Mesothelial cell of epicardium (in vitro differentiated cells): Measurements from ENCODE around the gene PELO. TPM values are rescaled to one million over a fixed set of nuclear protein-coding genes. Genes with fewer than 3 reads are reported as not detected.

Experiments
- DNase-seq, 2 experiments: peaks; one replicate each; pipeline ENCODE4 v3.0.0; 2021; ENCODE audit warnings: low spot score in 2 of 2; ENCODE audit not compliant: unreplicated experiment in 2 of 2
- H3K27ac Mint-ChIP-seq: 2 replicates; pipeline ENCODE4 v1.8.0; 2021; ENCODE audit warnings: mixed read lengths
- H3K27me3 Mint-ChIP-seq: 2 replicates; pipeline ENCODE4 v1.8.0; 2021; ENCODE audit warnings: low read depth, mixed read lengths
- H3K36me3 Mint-ChIP-seq: 2 replicates; pipeline ENCODE4 v1.8.0; 2021; ENCODE audit warnings: mixed read lengths
- H3K4me1 Mint-ChIP-seq: 2 replicates; pipeline ENCODE4 v1.8.0; 2021; ENCODE audit warnings: mixed read lengths
- H3K4me3 Mint-ChIP-seq: 2 replicates; pipeline ENCODE4 v1.8.0; 2021; ENCODE audit warnings: mild to moderate bottlenecking, moderate library complexity, mixed read lengths
- H3K9me3 Mint-ChIP-seq: 2 replicates; pipeline ENCODE4 v1.8.0; 2021; ENCODE audit warnings: mixed read lengths
- CTCF ChIP-seq: fragments of 200-600 bp; sonication (generic); IDR thresholded peaks from one replicate; pipeline ENCODE4 v1.5.0; 2021; ENCODE audit warnings: antibody characterized with exemption; ENCODE audit not compliant: unreplicated experiment
- total RNA-seq: library from RNA; stranded (reverse); gene quantifications from 3 replicates; pipeline ENCODE4 v1.2.1, GENCODE V29; 2021

PELO gene
- total RNA-seq, 1 donor from 2014 or later = 14.0 TPM

GRCh38 chr5:52801329-52801728 lies 13.6 kb downstream of the PELO start:
- H3K27me3 Mint-ChIP-seq = no peaks in the 10 kb centered on the region
- peaks cover 3% of the 10 kb centered on the region for H3K36me3 Mint-ChIP-seq
- no peak for TF ChIP-seq CTCF
- DNase-seq = no peak
- H3K27ac Mint-ChIP-seq = peak overlapping the region; percentile 97
- H3K4me3 Mint-ChIP-seq = peak overlapping the region; percentile 92
- no peaks in the 10 kb centered on the region for H3K9me3 Mint-ChIP-seq
- peaks cover 54% of the 10 kb centered on the region for H3K4me1 Mint-ChIP-seq

GRCh38 chr5:52802272-52802973 lies 14.7 kb downstream of the PELO start:
- DNase-seq = no peak
- Mint-ChIP-seq H3K27ac (no peak overlapping the region), H3K4me1 (peaks cover 54% of the 10 kb centered on the region), H3K9me3 (no peaks in the 10 kb centered on the region), H3K4me3 (peak overlapping the region; percentile 92), H3K27me3 (no peaks in the 10 kb centered on the region), H3K36me3 (peaks cover 3% of the 10 kb centered on the region)
- no peak for TF ChIP-seq CTCF

- no peak for TF ChIP-seq CTCF
- Mint-ChIP-seq H3K27me3 (no peaks in the 10 kb centered on the region), H3K4me1 (peaks cover 55% of the 10 kb centered on the region), H3K4me3 (peak overlapping the region; percentile 38), H3K9me3 (no peaks in the 10 kb centered on the region), H3K27ac (no peak overlapping the region), H3K36me3 (peaks cover 3% of the 10 kb centered on the region)
- DNase-seq = no peak
Observed at GRCh38 chr5:52802974-52803336, 15.2 kb downstream of the PELO start.

GRCh38 chr5:52804387-52804791 lies 16.7 kb downstream of the PELO start:
- DNase-seq = no peak
- no peaks in the 10 kb centered on the region for H3K9me3 Mint-ChIP-seq
- no peaks in the 10 kb centered on the region for H3K27me3 Mint-ChIP-seq
- peaks cover 54% of the 10 kb centered on the region for H3K4me1 Mint-ChIP-seq
- H3K4me3 Mint-ChIP-seq = no peak overlapping the region
- no peak overlapping the region for H3K27ac Mint-ChIP-seq
- TF ChIP-seq CTCF = no peak
- H3K36me3 Mint-ChIP-seq = peaks cover 3% of the 10 kb centered on the region

GRCh38 chr5:52804981-52805380 lies 17.3 kb downstream of the PELO start:
- no peak for DNase-seq
- Mint-ChIP-seq H3K36me3 (peaks cover 3% of the 10 kb centered on the region), H3K27ac (no peak overlapping the region), H3K9me3 (no peaks in the 10 kb centered on the region), H3K4me3 (no peak overlapping the region), H3K4me1 (peaks cover 53% of the 10 kb centered on the region), H3K27me3 (no peaks in the 10 kb centered on the region)
- no peak for TF ChIP-seq CTCF
